Spleen (tissue), 11 donors: ENCODE measurements around the gene PREP. TPM values are rescaled to one million over a fixed set of nuclear protein-coding genes. Genes with fewer than 3 reads are reported as not detected.

Experiments
- DNase-seq: peaks from one replicate; pipeline ENCODE4 v3.0.0-alpha.2; 2020
- H3K27ac ChIP-seq, 8 donors: fragments of 200-600 bp; sonication (generic) in 7 of 8; 1 replicate in 4 of 8; 2 replicates in 4 of 8; pipeline versions ENCODE4 v1.5.0 to v1.8.0; 2016 to 2021; ENCODE audit warnings: inconsistent platforms in 4 of 8, mild to moderate bottlenecking in 4 of 8, moderate library complexity in 1 of 8
- H3K27me3 ChIP-seq, 7 donors: fragments of 200-600 bp; sonication (generic) in 6 of 7; replicated peaks in 1 of 7; 1 replicate in 4 of 7; 2 replicates in 3 of 7; pipeline versions ENCODE4 v1.5.0 to v1.8.0; 2016 to 2021; ENCODE audit warnings: inconsistent platforms in 3 of 7, mild to moderate bottlenecking in 1 of 7
- H3K36me3 ChIP-seq, 6 donors: fragments of 200-600 bp; sonication (generic) in 5 of 6; 1 replicate in 4 of 6; 2 replicates in 2 of 6; pipeline versions ENCODE4 v1.5.0 to v1.8.0; 2016 to 2021; ENCODE audit warnings: inconsistent platforms in 2 of 6
- H3K4me1 ChIP-seq, 6 donors: fragments of 200-600 bp; sonication (generic) in 5 of 6; 1 replicate in 3 of 6; 2 replicates in 3 of 6; pipeline versions ENCODE4 v1.5.0 to v1.8.0; 2016 to 2021; ENCODE audit warnings: inconsistent platforms in 3 of 6
- H3K4me3 ChIP-seq, 8 donors: fragments of 200-600 bp; sonication (generic) in 7 of 8; 1 replicate in 4 of 8; 2 replicates in 4 of 8; pipeline versions ENCODE4 v1.5.0 to v1.8.0; 2016 to 2021; ENCODE audit warnings: inconsistent platforms in 4 of 8, mild to moderate bottlenecking in 4 of 8, moderate library complexity in 2 of 8
- H3K9me3 ChIP-seq, 8 donors: fragments of 200-600 bp; sonication (generic) in 7 of 8; 1 replicate in 4 of 8; 2 replicates in 4 of 8; pipeline versions ENCODE4 v1.5.0 to v1.8.0; 2016 to 2021; ENCODE audit warnings: inconsistent platforms in 4 of 8
- CTCF ChIP-seq, 11 experiments: fragments of 200-600 bp in 7 of 11; fragments of 450-650 bp in 4 of 11; sonication (generic) in 4 of 11; IDR thresholded peaks in 8 of 11; conservative IDR thresholded peaks in 3 of 11; 1 replicate in 7 of 11; 2 replicates in 4 of 11; pipeline versions ENCODE4 v1.4.0 to v1.8.0; 2016 to 2021; ENCODE audit warnings: antibody characterized with exemption in 11 of 11, inconsistent platforms in 4 of 11, mild to moderate bottlenecking in 1 of 11
- POLR2A ChIP-seq, 3 donors: fragments of 450-650 bp; IDR thresholded peaks; one replicate each; pipeline ENCODE4 v1.5.1; 2017; ENCODE audit warnings: antibody characterized with exemption in 3 of 3, mild to moderate bottlenecking in 1 of 3
- POLR2AphosphoS5 ChIP-seq, 3 donors: sonication (generic); formaldehyde crosslinking; IDR thresholded peaks; one replicate each; pipeline ENCODE4 v1.5.1; 2017; ENCODE audit warnings: antibody characterized with exemption in 3 of 3
- WGBS, 5 donors: extraction: QIAGEN DNeasy Blood & Tissue Kit in 3 of 5; methylation state at CpG; one replicate each; pipeline versions ENCODE4 v1.1.5 to v1.1.7; 2013 to 2018; 5-methylcytosine and 5-hydroxymethylcytosine counted together
- intact Hi-C: fragments of 100-400 bp; cut with DNase I; formaldehyde crosslinking; loops from one replicate; pipeline ENCODE4 v1.15.0; 2023; ENCODE audit warnings: low total_unique reads
- polyA plus RNA-seq, 3 donors: library from polyadenylated mRNA; stranded (reverse); fragments of 200-250 nt; gene quantifications; one replicate each; pipeline ENCODE4 v1.2.1, GENCODE V29; 2013
- total RNA-seq, 7 donors: library from RNA; depleted of rRNA in 3 of 7; stranded (reverse); fragments of >200 nt in 3 of 7; fragmentation: NEBNext Ultra II Directional in 4 of 7; extraction: Animal tissue kit (Norgen Biotek cat#: 25700) in 4 of 7; gene quantifications; one replicate each; pipeline versions ENCODE4 v1.1.0 to v1.2.1, GENCODE V29; 2016 to 2021
- donor health status: healthy with polysubstance abuse.
- donor health status: DM: no; HTN: no; CAD: no; lungs with moderate emphysema.
- donor health status: DM: no; HTN: no; CAD: no.
- donor health status: Bipolar disorder and iron deficiency.
- donor health status: healthy.
- donor health status: DM: no; HTN: no; CAD: no.
- donor health status: DM: yes; HTN: yes; CAD: no.

The PREP gene
- total and polyA plus RNA-seq, 10 donors = 9.8 to 22.9 (median 18.5) TPM

DNA sequence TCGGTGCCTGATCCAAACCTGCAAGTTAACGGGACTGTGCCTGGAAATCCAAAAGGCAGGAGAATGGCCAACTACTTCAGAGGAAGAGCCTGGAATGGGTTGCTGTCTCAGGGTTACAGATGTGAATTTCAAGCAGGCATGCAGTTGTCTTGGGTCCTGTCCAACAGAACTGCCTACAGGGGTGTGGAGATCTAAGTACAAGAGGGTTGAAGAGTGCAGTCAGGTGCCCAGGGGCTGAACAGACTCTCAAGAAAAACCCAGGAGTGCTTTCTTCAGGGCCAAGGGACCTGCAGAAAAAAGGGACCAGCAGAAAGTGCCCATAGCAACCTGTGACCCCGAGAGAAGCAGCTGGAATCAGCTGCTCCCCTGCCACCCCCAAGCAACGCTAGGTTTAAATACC lies 71.0 kb downstream of the PREP start:
- DNase-seq = no peak
- H3K36me3 ChIP-seq = peaks cover 0 to 87% (median 29%) of the 10 kb centered on the region in 6 donors
- WGBS, 5 donors = 93 to 99% (median 95%) methylated on average over 4 of the region's 4 CpGs

GRCh38 chr6:105330913-105331312 lies 72.0 kb downstream of the PREP start:
- no peak for DNase-seq
- H3K36me3 ChIP-seq = peaks cover 0 to 94% (median 31%) of the 10 kb centered on the region in 6 donors
- H3K27ac ChIP-seq = no peak overlapping the region
- no peak for TF ChIP-seq POLR2AphosphoS5 (IDR thresholded peaks at IDR 0.05)
- no peak for TF ChIP-seq POLR2A (IDR thresholded peaks at IDR 0.05)
- no peak for TF ChIP-seq CTCF (IDR thresholded peaks at IDR 0.05 in 8 of 11, conservative IDR thresholded peaks at IDR 0.05 in 3 of 11)
- H3K27me3 ChIP-seq = no peaks in the 10 kb centered on the region
- H3K4me1 ChIP-seq = no peaks in the 10 kb centered on the region
- H3K9me3 ChIP-seq = no peaks in the 10 kb centered on the region
- H3K4me3 ChIP-seq = no peak overlapping the region
- intact Hi-C loops = no loop called here
- WGBS, 5 donors = 77 to 90% (median 86%) methylated on average over 2 of the region's 2 CpGs

More for the DNA sequence above, 71.0 kb downstream of the PREP start:
- no peaks in the 10 kb centered on the region for H3K4me1 ChIP-seq
- no peaks in the 10 kb centered on the region for H3K27me3 ChIP-seq
- H3K27ac ChIP-seq = no peak overlapping the region
- TF ChIP-seq CTCF (IDR thresholded peaks at IDR 0.05 in 8 of 11, conservative IDR thresholded peaks at IDR 0.05 in 3 of 11) (no peak), POLR2A (IDR thresholded peaks at IDR 0.05) (no peak), POLR2AphosphoS5 (IDR thresholded peaks at IDR 0.05) (no peak)
- intact Hi-C loops = no loop called here
- H3K4me3 ChIP-seq = no peak overlapping the region
- no peaks in the 10 kb centered on the region for H3K9me3 ChIP-seq

DNA sequence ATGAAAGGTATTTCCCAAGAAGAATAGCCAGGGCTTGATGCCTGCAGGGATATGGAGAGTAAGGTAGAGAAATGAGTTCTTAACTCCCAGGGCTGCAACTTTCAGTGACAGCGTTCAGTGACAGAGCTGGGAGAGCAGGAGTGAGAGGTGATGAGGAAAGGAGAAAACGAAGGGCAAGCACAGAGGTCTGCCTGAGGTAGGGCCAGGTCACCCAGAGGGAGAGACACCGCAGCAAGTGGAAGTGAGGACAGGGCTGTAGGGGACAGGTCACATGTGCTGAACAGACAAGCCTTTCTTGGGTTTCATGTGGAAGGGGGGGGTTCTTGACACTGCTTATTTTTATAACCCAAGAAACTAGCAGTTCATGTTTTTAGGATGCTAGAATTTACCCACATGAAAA lies 72.5 kb downstream of the PREP start:
- 94 to 99% (median 95%) methylated on average over 3 of the region's 3 CpGs for WGBS, 5 donors
- DNase-seq = no peak

More for the DNA sequence above, 72.5 kb downstream of the PREP start:
- H3K27ac ChIP-seq = no peak overlapping the region
- TF ChIP-seq CTCF (IDR thresholded peaks at IDR 0.05 in 8 of 11, conservative IDR thresholded peaks at IDR 0.05 in 3 of 11) (no peak), POLR2A (IDR thresholded peaks at IDR 0.05) (no peak), POLR2AphosphoS5 (IDR thresholded peaks at IDR 0.05) (no peak)
- no peaks in the 10 kb centered on the region for H3K27me3 ChIP-seq
- intact Hi-C loops = no loop called here
- no peak overlapping the region for H3K4me3 ChIP-seq
- H3K36me3 ChIP-seq = peaks cover 0 to 95% (median 31%) of the 10 kb centered on the region in 6 donors
- H3K9me3 ChIP-seq = no peaks in the 10 kb centered on the region
- H3K4me1 ChIP-seq = no peaks in the 10 kb centered on the region
